Measurements from ENCODE around the gene ARSB.

DNA sequence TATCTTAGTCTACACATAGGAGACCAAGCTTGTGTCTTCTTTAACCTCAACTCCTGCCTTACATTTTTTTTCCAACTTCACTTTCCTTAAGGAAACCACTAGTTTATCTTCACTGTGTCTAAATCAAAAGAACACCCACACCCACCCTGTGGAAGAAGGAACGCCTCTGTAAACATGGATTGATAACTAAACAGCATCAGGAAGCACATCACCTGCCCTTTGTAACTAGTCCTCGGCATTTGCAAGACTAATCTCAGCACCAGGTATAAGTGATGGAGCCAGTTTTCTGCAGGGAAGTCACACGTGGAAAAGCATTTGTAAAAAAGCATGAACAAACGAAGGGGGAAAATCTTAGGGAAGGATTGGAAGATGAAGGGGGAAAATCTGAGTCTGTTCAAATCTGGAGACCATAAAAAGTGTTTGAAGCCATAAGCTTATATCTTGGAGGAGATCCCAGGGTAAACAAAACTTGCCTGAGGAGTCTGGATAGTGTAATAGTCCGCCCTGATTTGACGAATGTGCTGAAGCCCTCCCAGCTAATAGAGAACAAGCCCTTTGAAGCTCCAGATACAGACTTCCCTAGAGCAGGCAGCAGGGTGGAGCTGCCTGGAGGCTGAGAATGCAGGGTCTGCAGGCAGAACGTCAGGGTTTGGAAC, 219.2 kb downstream of the ARSB start:
- TF ChIP-seq, protein P1, sequence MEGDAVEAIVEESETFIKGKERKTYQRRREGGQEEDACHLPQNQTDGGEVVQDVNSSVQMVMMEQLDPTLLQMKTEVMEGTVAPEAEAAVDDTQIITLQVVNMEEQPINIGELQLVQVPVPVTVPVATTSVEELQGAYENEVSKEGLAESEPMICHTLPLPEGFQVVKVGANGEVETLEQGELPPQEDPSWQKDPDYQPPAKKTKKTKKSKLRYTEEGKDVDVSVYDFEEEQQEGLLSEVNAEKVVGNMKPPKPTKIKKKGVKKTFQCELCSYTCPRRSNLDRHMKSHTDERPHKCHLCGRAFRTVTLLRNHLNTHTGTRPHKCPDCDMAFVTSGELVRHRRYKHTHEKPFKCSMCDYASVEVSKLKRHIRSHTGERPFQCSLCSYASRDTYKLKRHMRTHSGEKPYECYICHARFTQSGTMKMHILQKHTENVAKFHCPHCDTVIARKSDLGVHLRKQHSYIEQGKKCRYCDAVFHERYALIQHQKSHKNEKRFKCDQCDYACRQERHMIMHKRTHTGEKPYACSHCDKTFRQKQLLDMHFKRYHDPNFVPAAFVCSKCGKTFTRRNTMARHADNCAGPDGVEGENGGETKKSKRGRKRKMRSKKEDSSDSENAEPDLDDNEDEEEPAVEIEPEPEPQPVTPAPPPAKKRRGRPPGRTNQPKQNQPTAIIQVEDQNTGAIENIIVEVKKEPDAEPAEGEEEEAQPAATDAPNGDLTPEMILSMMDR (conservative IDR thresholded peaks at IDR 0.05), result no peak
- no peak for TF ChIP-seq EZH2 (IDR thresholded peaks at IDR 0.05; ENCODE audit: low read depth)

Data from PC-9 (cell line).